ENCODE measurements around the gene PCDHGB3.
"Not testable (repeated sequence)": the region's sequence is repeated elsewhere in the genome, so short reads cannot be mapped to it uniquely, and the experiment has no call there.

DNA sequence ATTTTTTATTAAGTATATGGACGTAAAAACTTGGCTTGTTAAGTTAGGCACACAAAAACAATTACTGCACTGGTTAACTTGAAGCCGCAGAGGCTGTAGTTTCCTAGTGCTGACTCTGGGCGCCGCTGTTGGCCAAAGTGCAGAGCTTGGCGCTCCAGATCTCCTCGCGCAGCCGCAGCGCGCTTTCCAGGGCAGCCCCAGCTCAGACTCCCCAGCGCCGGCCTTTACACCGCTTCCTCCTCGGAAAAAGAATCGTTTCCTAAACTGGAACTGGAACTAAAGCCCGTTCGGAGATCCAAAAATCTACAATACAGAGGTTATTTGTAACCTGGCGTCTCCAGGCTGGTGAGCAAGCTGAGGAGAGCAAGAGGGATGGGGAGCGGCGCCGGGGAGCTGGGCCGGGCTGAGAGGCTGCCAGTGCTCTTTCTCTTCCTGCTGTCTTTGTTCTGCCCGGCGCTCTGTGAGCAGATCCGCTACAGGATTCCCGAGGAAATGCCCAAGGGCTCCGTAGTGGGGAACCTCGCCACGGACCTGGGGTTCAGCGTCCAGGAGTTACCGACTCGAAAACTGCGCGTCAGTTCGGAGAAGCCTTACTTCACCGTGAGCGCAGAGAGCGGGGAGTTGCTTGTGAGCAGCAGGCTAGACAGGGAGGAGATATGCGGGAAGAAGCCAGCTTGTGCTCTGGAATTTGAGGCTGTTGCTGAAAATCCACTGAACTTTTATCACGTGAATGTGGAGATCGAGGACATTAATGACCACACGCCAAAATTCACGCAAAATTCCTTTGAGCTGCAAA lies 27.9 kb downstream of the PCDHGB3 start, which contains the start of gene PCDHGB5:
- TF ChIP-seq, protein P1, sequence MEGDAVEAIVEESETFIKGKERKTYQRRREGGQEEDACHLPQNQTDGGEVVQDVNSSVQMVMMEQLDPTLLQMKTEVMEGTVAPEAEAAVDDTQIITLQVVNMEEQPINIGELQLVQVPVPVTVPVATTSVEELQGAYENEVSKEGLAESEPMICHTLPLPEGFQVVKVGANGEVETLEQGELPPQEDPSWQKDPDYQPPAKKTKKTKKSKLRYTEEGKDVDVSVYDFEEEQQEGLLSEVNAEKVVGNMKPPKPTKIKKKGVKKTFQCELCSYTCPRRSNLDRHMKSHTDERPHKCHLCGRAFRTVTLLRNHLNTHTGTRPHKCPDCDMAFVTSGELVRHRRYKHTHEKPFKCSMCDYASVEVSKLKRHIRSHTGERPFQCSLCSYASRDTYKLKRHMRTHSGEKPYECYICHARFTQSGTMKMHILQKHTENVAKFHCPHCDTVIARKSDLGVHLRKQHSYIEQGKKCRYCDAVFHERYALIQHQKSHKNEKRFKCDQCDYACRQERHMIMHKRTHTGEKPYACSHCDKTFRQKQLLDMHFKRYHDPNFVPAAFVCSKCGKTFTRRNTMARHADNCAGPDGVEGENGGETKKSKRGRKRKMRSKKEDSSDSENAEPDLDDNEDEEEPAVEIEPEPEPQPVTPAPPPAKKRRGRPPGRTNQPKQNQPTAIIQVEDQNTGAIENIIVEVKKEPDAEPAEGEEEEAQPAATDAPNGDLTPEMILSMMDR (IDR thresholded peaks at IDR 0.05) = not testable (repeated sequence)
- TF ChIP-seq, protein P2, sequence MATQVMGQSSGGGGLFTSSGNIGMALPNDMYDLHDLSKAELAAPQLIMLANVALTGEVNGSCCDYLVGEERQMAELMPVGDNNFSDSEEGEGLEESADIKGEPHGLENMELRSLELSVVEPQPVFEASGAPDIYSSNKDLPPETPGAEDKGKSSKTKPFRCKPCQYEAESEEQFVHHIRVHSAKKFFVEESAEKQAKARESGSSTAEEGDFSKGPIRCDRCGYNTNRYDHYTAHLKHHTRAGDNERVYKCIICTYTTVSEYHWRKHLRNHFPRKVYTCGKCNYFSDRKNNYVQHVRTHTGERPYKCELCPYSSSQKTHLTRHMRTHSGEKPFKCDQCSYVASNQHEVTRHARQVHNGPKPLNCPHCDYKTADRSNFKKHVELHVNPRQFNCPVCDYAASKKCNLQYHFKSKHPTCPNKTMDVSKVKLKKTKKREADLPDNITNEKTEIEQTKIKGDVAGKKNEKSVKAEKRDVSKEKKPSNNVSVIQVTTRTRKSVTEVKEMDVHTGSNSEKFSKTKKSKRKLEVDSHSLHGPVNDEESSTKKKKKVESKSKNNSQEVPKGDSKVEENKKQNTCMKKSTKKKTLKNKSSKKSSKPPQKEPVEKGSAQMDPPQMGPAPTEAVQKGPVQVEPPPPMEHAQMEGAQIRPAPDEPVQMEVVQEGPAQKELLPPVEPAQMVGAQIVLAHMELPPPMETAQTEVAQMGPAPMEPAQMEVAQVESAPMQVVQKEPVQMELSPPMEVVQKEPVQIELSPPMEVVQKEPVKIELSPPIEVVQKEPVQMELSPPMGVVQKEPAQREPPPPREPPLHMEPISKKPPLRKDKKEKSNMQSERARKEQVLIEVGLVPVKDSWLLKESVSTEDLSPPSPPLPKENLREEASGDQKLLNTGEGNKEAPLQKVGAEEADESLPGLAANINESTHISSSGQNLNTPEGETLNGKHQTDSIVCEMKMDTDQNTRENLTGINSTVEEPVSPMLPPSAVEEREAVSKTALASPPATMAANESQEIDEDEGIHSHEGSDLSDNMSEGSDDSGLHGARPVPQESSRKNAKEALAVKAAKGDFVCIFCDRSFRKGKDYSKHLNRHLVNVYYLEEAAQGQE (IDR thresholded peaks at IDR 0.05; ENCODE audit: low read depth, low read length) = not testable (repeated sequence)
- TF ChIP-seq POLR2AphosphoS5 (IDR thresholded peaks at IDR 0.05; ENCODE audit: low read depth, low read length); EZH2phosphoT487 (IDR thresholded peaks at IDR 0.05; ENCODE audit: borderline replicate concordance, low read depth); RCOR1 (IDR thresholded peaks at IDR 0.05; ENCODE audit: low read length); MEF2A (IDR thresholded peaks at IDR 0.05; ENCODE audit: borderline replicate concordance, low read depth); RFX5 (IDR thresholded peaks at IDR 0.05; ENCODE audit: low read length): not testable (repeated sequence)
- TF ChIP-seq, protein P3, sequence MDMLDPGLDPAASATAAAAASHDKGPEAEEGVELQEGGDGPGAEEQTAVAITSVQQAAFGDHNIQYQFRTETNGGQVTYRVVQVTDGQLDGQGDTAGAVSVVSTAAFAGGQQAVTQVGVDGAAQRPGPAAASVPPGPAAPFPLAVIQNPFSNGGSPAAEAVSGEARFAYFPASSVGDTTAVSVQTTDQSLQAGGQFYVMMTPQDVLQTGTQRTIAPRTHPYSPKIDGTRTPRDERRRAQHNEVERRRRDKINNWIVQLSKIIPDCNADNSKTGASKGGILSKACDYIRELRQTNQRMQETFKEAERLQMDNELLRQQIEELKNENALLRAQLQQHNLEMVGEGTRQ (IDR thresholded peaks at IDR 0.05; ENCODE audit: borderline replicate concordance, low read depth, low read length) = not testable (repeated sequence)

All from SK-N-SH (cell line).